CD4-positive, alpha-beta T cell treated with Interleukin-17A for 4 hours (primary cell): ENCODE results near the gene PDE3A.

Experiments used
- DNase-seq: peaks from one replicate; pipeline ENCODE4 v3.0.0-alpha.2; 2020; ENCODE audit warnings: mixed read lengths

PDE3A gene

DNA sequence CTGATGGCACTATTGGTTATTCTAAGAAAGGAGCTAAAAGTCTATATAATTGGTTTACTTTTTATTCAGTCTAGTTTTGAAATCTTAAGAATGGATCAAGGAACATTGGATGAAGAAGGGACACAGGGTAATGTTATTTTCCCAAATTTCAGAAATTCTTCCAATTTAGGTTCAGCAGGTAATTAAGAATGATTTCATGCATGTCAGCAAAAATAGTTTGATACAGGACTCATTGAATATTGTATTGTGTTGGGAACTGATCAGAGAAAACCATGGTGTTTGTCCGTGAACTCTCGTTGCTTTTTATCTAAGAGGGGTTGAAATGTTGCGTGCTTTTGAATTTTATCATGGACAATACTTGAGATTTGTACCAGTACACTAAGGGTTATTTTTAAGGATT lies 58.6 kb downstream of the PDE3A start:
- no peak for DNase-seq

DNA sequence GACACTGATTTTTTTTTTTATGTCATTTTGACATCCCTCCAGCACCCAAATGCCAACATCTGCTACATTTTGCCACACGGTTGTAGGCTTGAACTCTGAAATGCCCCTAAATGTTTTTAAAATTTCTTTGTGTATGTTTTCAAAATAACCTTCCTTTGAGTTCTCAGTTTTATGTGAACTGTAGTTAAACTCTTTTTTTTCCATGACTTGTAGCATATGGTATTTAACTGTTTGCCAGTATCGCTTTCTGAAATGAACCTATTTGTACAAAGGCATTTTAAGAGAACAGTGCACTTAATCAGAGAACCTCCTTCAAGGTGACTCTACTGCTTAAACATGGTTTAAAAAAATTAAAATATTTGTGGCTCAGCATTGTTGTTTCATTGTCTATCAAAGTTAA lies 61.5 kb downstream of the PDE3A start:
- DNase-seq: no peak

DNA sequence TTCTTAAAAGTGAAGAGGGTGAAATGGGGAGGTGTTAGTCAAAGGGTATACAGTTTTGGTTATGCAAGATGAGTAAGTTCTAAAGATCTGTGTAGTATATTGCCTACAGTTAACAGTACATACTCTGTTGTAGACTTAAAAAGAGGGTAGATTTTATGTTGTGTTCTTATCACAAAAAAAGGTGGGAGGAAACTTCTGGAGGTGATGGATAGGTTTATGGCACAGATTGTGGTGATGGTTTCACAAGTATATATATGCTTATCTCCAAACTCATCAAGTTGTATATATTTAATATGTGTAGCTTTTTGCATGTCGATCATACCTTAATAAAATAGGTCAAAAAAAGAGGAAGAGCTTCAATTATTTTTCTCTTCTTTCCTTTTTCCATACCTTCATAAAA lies 64.0 kb downstream of the PDE3A start:
- no peak for DNase-seq

DNA sequence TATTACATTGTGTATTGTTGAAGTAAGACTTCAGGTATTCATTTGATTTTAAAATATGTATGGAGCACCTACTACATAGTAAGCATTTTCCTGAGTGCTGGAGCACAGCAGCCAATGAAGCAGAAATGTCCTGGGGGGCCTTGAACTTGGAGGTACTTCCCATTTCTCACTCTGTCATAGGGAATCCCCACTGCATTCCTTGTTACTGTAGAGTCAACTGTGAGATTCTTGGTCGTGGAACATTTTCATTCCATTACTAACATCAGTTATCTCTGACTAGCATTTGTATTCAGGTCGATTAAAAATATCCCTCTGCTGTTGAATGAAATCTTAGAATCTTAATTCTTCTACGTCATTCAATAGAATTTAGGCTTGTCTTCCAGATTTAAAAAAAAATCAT lies 66.7 kb downstream of the PDE3A start:
- no peak for DNase-seq

DNA sequence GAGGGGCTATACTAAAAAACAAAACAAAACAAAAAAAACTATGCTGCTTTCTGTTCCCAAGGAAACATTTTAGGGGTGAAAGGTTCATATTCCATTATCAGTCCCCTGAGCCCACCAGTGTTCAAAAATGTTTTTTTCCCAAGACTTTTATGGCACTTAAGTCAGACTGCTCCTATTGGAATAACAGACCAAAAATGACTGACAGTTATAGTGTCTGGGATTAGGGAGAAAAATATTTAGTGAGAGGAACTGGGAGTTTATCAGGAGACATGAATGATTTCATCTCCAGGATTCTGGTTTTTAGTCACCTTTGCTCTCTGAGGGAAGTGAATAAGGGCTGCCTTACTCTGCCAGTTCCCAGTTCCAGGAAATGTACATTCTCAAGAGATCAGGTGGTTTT lies 68.0 kb downstream of the PDE3A start:
- no peak for DNase-seq

DNA sequence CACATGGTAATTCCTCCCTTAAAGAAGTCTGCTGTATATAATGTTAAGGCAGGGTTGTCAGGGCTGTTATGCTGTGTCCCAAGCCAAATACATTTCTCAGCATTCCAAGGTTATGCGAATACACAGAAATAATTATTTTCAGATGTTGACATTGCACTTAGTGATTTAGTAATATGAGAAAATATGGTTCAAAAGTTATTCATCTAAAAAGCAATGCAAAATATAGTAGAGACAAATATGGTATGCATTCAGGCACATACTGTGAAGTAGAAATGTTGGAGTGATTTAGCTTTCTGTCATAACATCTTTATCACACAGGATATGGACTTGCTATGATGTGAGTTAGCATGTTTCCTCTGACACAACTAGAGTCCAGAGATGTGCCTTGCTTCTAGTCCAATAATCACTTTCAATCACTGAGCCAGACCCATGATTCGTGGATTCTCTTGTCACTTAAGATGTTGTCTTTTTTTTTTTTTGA lies 70.0 kb downstream of the PDE3A start:
- no peak for DNase-seq

DNA sequence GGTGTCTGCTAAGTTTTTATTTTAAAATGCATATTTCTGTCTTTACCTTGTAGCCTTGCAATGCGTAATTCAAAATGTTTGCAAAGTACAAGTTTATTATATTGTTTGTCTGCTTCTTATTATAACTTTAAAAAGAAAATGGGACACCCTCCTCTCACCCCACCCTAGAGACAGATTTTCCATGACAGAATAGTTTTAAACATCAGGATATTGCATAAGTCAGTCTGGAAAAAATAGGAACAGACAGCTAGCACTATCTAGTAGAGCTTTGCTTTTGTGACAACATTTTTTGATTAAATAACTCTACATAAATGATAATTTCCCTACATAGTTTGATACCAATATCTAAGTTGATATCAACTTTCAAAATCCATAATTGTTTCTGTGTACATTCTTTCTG lies 71.3 kb downstream of the PDE3A start:
- no peak for DNase-seq

DNA sequence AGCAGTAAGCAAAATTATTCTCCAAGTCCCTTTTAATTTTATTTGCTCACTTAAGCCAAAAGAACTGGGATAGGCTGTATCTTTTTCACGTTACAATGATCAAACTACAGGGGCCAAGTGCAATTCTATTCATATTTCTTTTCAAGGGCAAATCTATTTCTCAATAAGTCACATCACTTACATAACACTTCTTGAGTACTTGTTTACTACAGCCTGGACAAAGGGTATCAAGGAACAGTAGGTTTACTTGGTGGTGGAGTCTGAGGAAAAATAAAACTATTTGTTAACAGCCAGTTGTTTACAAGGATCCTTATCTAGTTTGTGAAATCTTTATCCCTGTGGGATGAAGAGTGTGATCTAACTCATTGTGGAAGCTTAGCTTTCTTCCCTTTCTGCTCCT lies 72.1 kb downstream of the PDE3A start:
- DNase-seq: no peak

DNA sequence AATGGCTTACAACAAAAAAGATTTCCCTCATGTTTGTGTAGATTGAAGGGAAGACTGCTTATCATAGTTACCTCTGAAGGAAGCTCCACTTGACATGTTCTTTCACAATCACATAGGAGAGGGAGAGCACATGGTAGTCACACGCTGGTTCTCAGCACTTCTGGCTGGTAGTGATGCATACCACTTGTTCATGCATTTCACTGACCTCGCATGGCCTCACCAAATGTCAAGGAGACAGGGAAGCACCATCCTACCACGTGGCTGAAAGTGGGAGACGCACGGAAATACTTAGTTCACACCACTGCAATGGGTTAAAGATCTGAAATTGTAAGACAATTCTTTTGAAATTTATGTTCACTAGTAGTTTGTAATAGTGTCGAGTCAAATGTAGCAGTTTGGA lies 74.0 kb downstream of the PDE3A start:
- no peak for DNase-seq

DNA sequence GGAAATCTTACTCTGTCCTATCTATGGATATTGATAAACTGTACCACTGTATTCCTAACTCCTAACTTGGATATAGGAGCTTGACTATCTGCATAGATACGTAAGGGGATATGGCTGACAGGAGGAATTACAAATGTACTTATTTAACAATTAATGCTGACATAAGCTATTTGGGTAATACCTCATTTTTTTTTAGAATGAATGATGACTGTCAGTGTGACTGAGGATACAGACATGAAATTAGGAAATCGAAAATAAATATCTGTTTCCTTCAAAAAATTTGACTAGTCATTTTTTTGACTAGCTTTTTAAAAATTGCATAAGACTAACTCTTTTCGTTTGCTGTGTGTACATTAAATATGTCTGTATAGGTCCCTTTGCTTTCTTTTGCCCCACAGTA lies 74.9 kb downstream of the PDE3A start:
- DNase-seq: no peak

DNA sequence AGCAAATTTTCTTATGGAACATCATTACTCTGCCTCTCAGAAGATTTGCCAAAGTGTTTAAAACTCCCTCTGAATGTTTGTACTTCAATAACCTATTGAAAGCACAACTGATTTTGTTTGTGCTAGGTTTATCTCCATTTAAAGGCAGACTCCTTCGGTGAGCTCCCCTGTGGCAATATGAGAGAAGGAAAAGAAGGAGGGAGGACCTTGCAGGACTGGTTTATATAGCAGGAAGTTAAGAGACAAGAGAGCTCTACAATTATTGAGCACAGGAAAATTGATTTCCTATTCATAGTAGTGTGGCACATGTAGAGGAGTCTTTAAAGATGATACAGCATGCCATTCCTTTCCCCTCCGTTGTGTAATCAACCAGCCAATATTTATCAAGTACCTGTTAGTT lies 75.5 kb downstream of the PDE3A start:
- DNase-seq: no peak

DNA sequence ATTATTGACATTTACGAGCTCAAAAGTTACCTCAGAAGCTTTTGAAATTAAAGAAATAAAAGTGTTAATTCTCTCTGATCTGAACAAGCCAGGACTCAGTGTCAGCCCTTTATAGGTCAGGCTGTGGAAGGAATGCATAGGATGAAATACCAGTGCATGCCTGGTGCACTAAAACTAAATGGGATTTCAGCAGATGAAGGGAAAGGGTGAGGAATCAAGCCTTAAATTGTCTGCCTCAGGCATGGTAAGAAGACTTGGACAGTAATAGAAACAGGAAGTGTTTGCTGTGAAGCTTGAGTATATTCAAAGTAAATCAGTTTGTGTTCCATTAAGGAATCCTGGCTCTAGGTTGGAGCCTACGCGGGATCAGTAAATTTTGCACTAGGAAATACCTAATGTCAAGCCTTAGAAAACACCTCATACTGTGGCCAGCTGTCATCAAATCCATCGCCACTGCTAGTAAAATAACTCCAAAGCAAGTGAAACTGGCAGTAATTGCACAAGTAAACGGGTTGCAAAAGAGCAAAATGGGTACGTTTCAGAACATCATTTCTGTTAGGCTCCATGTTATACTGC lies 76.3 kb downstream of the PDE3A start:
- DNase-seq: no peak

DNA sequence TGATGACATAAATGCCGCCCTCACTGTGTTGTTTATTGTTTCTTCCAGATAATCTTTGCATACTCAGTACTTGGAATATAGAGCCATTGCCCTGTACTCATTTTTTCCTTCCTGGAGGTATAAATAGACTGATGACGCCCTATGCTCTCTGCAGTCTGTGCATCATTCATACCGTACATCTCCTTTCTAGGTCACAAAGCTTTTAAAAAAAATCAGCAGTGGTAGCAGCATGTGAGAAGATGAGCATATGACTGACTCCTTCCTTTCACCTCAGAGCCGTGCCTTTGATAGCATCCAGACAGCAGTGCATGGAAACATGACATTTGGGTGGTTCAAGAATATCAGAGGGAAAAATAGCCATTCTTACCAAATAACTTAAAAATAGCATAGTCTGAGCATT lies 77.3 kb downstream of the PDE3A start:
- no peak for DNase-seq

DNA sequence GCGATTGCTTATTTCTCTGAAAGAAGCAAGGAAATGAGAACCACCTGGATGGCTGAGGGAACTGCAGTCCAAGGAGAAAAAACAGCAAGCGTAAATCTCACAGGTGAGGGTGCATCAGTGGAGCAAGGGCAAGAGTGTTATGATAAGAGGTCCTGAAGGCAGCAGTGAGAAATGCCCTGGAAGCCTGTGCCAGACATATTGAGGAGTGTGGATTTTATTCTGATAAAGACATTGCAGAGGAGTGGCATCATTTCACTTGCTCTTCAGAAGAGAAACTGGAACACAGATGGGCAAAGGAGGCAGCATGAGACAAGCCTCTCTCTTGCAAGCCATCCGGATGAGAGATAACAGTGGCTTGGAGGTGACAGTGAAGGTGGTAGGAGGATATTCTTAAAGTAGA lies 78.5 kb downstream of the PDE3A start:
- no peak for DNase-seq

DNA sequence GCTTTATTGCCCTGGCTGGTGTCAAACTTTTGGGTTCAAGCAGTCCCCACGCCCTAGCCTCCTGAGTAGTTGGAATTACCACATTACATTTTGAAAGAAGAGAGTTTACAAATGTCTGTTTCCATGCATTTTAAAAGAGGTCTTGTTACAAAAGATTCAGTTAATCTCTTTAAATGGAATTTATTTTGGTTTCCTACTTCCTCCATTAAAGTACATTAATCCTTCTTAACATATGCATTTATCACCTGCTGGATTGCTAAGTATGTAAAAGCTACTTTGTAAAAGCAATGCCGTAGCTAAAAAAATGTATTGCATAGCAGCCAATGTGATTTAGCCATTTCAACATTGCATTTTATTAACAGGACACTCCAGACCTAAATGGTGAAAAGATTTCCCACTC lies 80.4 kb downstream of the PDE3A start:
- DNase-seq: no peak

DNA sequence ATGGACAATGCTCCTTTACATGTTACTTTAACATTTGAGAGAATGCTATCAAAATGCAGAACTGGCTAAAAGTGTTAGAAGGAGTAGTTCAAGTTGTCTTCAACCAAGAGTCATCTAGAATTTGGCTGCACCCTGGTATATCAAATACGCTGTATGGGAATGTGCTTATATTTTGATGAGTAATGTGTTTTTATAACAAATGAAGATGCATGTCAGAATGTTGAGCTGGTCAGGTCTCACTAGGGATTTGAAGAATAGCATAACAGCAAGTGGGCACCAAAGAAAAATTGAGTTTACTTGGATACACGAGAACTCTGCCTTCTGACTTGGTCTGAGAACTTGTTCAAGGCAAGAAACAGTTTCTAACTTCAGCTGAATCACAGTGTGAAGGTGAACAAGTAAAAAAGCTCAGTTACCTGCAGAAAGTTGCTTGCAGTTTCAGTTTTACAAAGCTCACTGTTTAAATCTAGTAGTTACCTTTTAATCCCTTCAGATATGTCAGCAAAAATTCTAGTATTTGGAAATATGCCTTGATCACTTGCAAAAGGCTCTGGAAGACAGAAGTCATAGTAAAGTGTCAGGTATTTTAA lies 82.3 kb downstream of the PDE3A start:
- no peak for DNase-seq

DNA sequence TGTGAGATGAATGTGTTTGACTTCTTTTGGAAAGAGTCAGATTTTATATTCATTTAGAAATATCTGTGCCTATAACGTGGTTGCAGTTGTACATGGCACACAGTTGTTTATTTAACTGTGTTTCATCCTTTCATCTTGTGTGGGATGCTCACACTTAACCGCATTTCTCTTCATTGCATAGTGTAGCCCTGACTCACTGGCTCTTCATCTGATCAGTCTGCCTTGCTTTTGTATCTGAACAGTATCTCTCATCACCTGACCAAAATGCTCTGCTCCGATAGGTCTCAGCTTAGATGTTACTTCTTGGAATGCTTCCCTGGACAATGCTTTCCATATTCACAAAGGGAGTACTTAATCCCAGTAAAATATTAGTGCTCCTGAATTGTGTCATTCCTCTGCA lies 83.4 kb downstream of the PDE3A start:
- no peak for DNase-seq

DNA sequence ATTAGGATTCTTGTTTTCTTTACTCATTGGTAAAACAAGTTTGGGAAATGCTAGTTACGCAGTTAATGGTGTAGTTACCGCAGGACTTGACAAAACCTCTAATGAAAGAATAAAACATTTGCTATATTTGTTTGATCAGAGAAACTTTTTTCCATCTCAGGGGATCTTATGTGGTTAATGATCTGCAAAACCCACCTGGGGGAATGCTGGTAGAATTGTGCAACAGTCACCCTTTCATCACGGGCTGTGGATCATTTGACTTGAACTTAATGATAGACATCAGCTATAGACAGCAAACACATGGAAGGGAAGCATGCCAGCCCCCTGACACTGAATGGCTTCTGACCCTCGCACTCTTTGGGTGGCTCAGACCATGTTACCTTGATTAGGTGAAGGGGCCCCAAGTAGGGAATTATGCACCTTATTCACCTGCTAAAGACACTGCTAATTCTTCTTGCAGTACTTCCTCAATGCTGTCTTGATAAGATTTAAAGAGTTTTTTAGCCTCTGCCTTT lies 84.2 kb downstream of the PDE3A start:
- no peak for DNase-seq

DNA sequence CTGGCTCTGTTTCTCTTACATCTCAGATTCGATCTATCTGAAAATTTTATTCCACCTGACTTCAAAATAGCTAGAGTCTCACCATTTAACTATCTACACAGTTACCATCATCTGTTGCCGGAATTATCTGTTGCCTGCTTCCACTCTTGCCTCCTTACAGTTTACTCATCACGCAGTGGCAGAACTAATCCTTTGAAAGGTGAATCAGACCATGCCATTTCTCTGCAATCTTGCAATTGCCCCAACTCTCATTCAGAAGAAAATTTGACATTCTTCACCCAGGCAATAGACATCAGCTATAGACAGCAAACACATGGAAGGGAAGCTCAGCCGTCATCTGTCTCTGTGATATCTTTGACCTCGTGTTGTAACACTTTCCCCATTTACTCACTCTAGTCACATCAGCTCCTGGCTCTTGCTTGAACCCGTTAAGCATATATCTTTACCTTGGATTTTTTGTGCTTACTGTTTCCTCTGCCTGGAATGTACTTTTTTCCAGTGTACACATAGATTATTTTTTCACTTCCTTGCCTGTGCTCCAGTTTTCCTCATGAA lies 85.5 kb downstream of the PDE3A start:
- DNase-seq: no peak

DNA sequence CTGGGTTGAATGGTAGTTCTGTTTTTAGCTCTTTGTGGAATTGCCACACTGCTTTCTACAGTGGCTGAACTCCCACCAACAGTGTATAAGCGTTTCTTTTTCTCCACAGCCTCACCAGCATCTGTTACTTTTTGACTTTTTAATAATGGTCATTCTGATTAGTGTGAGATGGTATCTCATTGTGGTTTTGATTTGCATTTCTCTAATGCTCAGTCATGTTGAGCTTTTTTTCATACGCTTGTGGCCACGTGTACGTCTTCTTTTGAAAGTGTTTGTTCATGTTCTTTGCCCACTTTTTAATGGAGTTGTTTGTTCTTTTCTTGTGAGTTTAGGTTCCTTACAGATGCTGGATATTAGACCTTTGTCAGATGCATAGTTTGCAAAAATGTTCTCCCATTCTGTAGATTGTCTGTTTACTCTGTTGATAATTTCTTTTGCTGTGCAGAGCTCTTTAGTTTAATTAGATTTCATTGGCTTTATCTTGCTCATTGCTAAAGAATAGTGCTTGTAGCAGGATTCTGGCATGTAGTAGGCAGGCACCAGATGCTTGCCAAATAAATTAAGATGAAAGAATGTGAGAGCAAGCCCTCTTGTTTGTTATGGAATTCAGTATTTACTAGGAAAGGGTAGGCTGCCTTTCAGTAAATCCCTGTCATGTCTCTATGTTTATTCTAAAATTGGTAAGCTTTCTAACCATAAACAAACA lies 86.8 kb downstream of the PDE3A start:
- DNase-seq: no peak

DNA sequence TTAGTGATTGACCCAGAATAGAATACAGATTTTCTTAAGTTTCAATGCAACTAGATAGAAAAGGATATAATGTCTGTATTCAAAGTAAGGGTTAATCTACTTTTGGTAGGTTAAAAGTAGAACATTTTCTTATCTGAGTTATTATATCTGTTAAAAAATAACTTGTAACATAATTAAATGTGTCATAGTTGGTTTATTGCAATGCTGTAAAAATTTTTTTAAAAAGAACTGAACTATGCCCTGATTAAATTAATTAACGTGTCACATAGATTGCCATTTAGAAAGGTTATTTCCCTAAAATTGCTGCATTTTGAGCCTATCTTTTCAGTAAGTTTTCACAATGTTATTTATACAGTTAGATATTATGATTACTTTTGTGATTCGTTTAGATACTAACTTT lies 89.2 kb downstream of the PDE3A start:
- no peak for DNase-seq

DNA sequence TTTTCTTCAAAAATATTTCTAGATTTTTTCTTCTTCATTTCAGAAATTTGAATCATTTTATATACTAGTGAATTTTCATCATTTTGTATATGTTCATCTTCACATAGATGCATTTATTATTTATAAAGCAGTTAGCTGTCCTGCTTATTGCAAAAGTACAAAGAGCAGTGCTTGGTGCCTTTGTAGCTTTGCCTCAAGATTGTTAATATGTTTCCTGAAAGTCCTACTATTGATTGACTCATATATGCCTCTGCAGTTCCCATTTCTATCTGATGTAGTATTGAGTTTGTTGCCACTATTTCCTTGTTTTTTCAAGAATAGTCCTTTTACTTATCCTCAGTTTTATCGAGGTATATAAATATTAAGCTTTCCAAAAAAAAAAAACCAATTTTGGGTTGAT lies 89.7 kb downstream of the PDE3A start:
- DNase-seq: no peak

DNA sequence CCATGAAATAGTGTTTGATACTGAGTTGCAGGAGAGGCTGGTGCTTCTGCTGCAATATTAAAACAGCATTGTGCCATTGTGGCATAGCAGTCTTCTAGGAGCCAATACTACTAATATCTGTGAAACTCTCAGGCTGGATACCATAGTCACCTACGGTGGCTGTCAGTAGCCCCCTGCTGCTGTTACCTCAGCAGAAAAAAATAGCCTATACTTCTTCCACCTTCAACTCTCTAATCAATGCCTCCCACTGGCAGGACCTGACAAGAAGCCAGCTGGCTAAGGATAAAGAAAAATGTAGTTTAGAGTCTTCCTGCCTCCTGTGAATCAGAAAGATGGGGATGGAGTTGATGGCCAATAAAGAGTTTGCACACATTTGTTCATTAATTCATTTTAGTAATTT lies 91.6 kb downstream of the PDE3A start:
- no peak for DNase-seq

DNA sequence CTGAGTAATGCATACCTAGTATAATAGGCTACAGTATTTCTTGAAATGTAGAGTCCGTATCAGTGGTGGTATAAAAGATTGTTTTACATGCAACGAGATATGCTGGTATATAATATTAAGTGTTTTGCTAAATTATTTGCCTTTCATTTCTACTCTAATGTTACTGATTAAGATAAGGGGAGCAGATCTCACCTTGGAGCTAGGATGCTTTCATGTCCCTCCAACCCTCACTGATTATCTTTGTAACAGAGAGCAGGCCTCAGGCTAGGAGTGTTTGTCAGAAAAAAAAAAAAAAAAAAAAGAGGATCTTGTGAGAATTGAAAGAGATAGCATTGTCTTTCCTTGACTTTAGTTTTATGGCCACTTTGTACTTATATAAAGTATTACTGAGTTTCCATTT lies 92.6 kb downstream of the PDE3A start:
- no peak for DNase-seq
